HepG2 (cell line): Measurements from ENCODE around the gene TMEM129. TPM values are rescaled to one million over a fixed set of nuclear protein-coding genes. Genes with fewer than 3 reads are reported as not detected.
A peak's percentile ranks its signal among the peaks of the same experiment; 100 is the strongest.

Experiments used
- BCL6 ChIP-seq: IDR thresholded peaks from 2 replicates; pipeline ENCODE4 v1.6.1; 2016; ENCODE audit warnings: missing genetic modification reagents, missing compliant biosample characterization
- HDAC1 ChIP-seq: sonication (generic); formaldehyde crosslinking; IDR thresholded peaks from 2 replicates; pipeline ENCODE4 v1.5.1; 2020; ENCODE audit warnings: mild to moderate bottlenecking, missing genetic modification reagents
- HNRNPK ChIP-seq: fragments of 200-400 bp; formaldehyde crosslinking; IDR thresholded peaks from 2 replicates; pipeline ENCODE4 v1.6.1; 2018; ENCODE audit warnings: low read length, low read depth, moderate library complexity, mild to moderate bottlenecking; ENCODE audit not compliant: poor library complexity, severe bottlenecking
- KDM1A ChIP-seq: IDR thresholded peaks from 2 replicates; pipeline ENCODE4 v1.6.1; 2016; ENCODE audit warnings: missing compliant biosample characterization
- MYC ChIP-seq: sonication (generic); formaldehyde crosslinking; IDR thresholded peaks from 2 replicates; pipeline ENCODE4 v1.9.0; 2021; ENCODE audit warnings: missing genetic modification reagents, borderline replicate concordance
- MZF1 ChIP-seq: sonication (generic); formaldehyde crosslinking; IDR thresholded peaks from 2 replicates; pipeline ENCODE4 v1.8.1; 2023; ENCODE audit warnings: mild to moderate bottlenecking, missing genetic modification reagents, borderline replicate concordance
- NR2F6 ChIP-seq, 2 experiments: IDR thresholded peaks; 2 replicates each; pipeline ENCODE4 v1.6.1; 2016; ENCODE audit warnings: antibody characterized with exemption in 1 of 2, mild to moderate bottlenecking in 1 of 2
- SOX6 ChIP-seq, 2 experiments: fragments of 450-650 bp in 1 of 2; sonication (generic) in 1 of 2; formaldehyde crosslinking in 1 of 2; IDR thresholded peaks; 2 replicates each; pipeline versions ENCODE4 v1.4.0 to v1.6.1; 2017 to 2020; ENCODE audit warnings: antibody characterized with exemption in 1 of 2, mild to moderate bottlenecking in 1 of 2, missing genetic modification reagents in 1 of 2
- SRSF9 ChIP-seq: fragments of 200-400 bp; formaldehyde crosslinking; IDR thresholded peaks from 2 replicates; pipeline ENCODE4 v1.6.1; 2018; ENCODE audit warnings: borderline replicate concordance, mild to moderate bottlenecking, low read depth, low read length; ENCODE audit not compliant: insufficient read depth, poor library complexity, severe bottlenecking
- SUZ12 ChIP-seq: fragments of 150-350 bp; IDR thresholded peaks from 2 replicates; pipeline ENCODE4 v1.6.1; 2014; ENCODE audit warnings: low read depth, low read length
- ZBTB2 ChIP-seq: sonication (generic); formaldehyde crosslinking; IDR thresholded peaks from 2 replicates; pipeline ENCODE4 v1.8.0; 2022; ENCODE audit warnings: low read depth, missing genetic modification reagents
- ZFP90 ChIP-seq: sonication (generic); formaldehyde crosslinking; IDR thresholded peaks from 2 replicates; pipeline ENCODE4 v1.8.0; 2022; ENCODE audit warnings: missing genetic modification reagents, mild to moderate bottlenecking, inconsistent platforms, borderline replicate concordance
- ZFX ChIP-seq: sonication (generic); formaldehyde crosslinking; IDR thresholded peaks from 2 replicates; pipeline ENCODE4 v1.4.0; 2020; ENCODE audit warnings: mild to moderate bottlenecking, low read depth, missing genetic modification reagents, moderate library complexity
- ZIK1 ChIP-seq: sonication (generic); formaldehyde crosslinking; IDR thresholded peaks from 2 replicates; pipeline ENCODE4 v1.5.0; 2020; ENCODE audit warnings: mild to moderate bottlenecking, low read depth, missing genetic modification reagents, borderline replicate concordance
- ZNF143 ChIP-seq: sonication (generic); formaldehyde crosslinking; IDR thresholded peaks from 2 replicates; pipeline ENCODE4 v1.4.0; 2020; ENCODE audit warnings: missing genetic modification reagents
- ZNF251 ChIP-seq: sonication (generic); formaldehyde crosslinking; IDR thresholded peaks from 2 replicates; pipeline ENCODE4 v1.9.0; 2021; ENCODE audit warnings: mild to moderate bottlenecking, missing genetic modification reagents
- ZNF275 ChIP-seq: sonication (generic); formaldehyde crosslinking; IDR thresholded peaks from 2 replicates; pipeline ENCODE4 v1.8.0; 2022; ENCODE audit warnings: missing genetic modification reagents, mild to moderate bottlenecking, inconsistent platforms, borderline replicate concordance
- ZNF280B ChIP-seq: sonication (generic); formaldehyde crosslinking; IDR thresholded peaks from 2 replicates; pipeline ENCODE4 v1.5.0; 2020; ENCODE audit warnings: missing genetic modification reagents, mild to moderate bottlenecking, borderline replicate concordance
- ZNF569 ChIP-seq: sonication (generic); formaldehyde crosslinking; IDR thresholded peaks from 2 replicates; pipeline ENCODE4 v1.5.0; 2020; ENCODE audit warnings: mild to moderate bottlenecking, missing genetic modification reagents, moderate library complexity, borderline replicate concordance
- ZNF572 ChIP-seq: sonication (generic); formaldehyde crosslinking; IDR thresholded peaks from 2 replicates; pipeline ENCODE4 v1.5.1; 2020; ENCODE audit warnings: mild to moderate bottlenecking, missing genetic modification reagents
- ZNF660 ChIP-seq: sonication (generic); formaldehyde crosslinking; IDR thresholded peaks from 2 replicates; pipeline ENCODE4 v1.5.1; 2020; ENCODE audit warnings: mild to moderate bottlenecking, low read depth, missing genetic modification reagents, borderline replicate concordance
- ZNF878 ChIP-seq: sonication (generic); formaldehyde crosslinking; IDR thresholded peaks from 2 replicates; pipeline ENCODE4 v1.8.1; 2023; ENCODE audit warnings: mild to moderate bottlenecking, missing genetic modification reagents, moderate library complexity
- ZSCAN12 ChIP-seq: sonication (generic); formaldehyde crosslinking; IDR thresholded peaks from 2 replicates; pipeline ENCODE4 v1.9.0; 2021; ENCODE audit warnings: mild to moderate bottlenecking, missing genetic modification reagents
- polyA plus RNA-seq, 8 experiments: library from polyadenylated mRNA; depleted of rRNA in 3 of 8; stranded (reverse) in 7 of 8; unstranded in 1 of 8; fragments of >200 nt; fragmentation: Illumina TruSeq in 4 of 8; extraction: Trizol in 4 of 8; gene quantifications; 2 replicates each; pipeline versions ENCODE4 v1.2.1 to v1.2.3, GENCODE V29; 2011 to 2016; ENCODE audit warnings: low read depth in 4 of 8, missing spikeins in 1 of 8, mixed read lengths in 1 of 8; ENCODE audit not compliant: insufficient read depth in 1 of 8
- total RNA-seq, 5 experiments: library from RNA; depleted of rRNA; stranded (reverse); fragments of >200 nt; fragmentation: Illumina TruSeq; extraction: Trizol; gene quantifications; 2 replicates each; pipeline ENCODE4 v1.2.3, GENCODE V29; 2016; ENCODE audit warnings: low read depth in 1 of 5
- TF ChIP-seq, protein P1 (sequence below): IDR thresholded peaks from 2 replicates; pipeline ENCODE4 v1.6.1; 2018; ENCODE audit warnings: missing genetic modification reagents, mild to moderate bottlenecking, missing compliant biosample characterization

TMEM129 gene
- total and polyA plus RNA-seq, 2 of the 13 experiments (the other 11 are each of a cell fraction or from before 2014, with no cell fraction given), result 19.0 to 25.8 TPM

DNA sequence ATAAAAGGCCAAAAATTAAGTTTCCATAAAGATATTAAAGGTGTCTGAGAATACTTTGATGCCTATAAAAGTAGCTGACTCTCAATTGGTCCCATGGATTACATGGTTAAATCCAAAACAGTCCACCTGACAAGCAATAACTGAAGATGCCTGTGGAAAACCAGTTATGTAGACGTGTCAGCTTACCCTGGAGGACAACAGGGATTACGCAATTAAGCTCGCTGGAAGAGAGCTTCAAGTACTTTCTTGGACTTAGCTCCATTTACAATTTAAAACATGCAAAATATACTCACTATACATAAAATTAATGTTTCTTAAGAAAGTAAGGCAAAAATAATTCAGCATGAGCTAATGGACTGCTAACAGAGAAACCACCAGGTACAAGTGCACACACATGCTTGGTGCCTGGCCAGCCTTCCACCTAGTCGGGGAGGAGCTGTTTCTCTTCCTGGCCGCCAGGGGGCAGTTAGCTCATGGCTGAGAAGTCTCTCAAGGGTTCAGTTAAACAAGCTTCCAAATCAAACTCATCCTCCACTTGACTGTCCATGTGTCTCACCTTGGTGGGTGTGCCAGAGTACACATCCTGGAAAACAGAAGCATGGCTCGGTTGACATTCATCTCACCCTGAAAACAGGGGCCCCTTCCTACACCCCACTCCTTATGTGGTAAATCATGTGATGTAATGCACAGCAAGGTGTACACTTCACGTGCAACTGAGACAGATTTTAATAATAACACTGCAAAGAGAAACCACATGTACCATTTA is 27.8 kb downstream of the TMEM129 start (continued):
- no peak for TF ChIP-seq ZNF251 (CRISPR knock-in tag)
- no peak for TF ChIP-seq ZNF878 (CRISPR knock-in tag)
- 0 out of 2 replicates have a peak, but pooled peaks have one; percentile 24 for TF ChIP-seq HDAC1
- TF ChIP-seq ZNF280B (CRISPR knock-in tag), result no peak
- TF ChIP-seq, protein P1, sequence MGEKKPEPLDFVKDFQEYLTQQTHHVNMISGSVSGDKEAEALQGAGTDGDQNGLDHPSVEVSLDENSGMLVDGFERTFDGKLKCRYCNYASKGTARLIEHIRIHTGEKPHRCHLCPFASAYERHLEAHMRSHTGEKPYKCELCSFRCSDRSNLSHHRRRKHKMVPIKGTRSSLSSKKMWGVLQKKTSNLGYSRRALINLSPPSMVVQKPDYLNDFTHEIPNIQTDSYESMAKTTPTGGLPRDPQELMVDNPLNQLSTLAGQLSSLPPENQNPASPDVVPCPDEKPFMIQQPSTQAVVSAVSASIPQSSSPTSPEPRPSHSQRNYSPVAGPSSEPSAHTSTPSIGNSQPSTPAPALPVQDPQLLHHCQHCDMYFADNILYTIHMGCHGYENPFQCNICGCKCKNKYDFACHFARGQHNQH (CRISPR knock-in tag), result 0 out of 2 replicates have a peak, but pooled peaks have one; percentile 28
- TF ChIP-seq ZBTB2 (CRISPR knock-in tag), result no peak
- TF ChIP-seq MZF1 (CRISPR knock-in tag), result no peak
- no peak for TF ChIP-seq ZSCAN12 (CRISPR knock-in tag)
- no peak for TF ChIP-seq ZNF569 (CRISPR knock-in tag)
- no peak; the same call in 1 of the 2 replicates for TF ChIP-seq ZFX (CRISPR knock-in tag)
- TF ChIP-seq ZNF143 (CRISPR knock-in tag), result no peak
- TF ChIP-seq ZNF275, result no peak
- TF ChIP-seq MYC, result no peak
- TF ChIP-seq KDM1A (CRISPR knock-in tag), result no peak
- no peak for TF ChIP-seq ZFP90 (CRISPR knock-in tag)
- no peak for TF ChIP-seq SOX6 (IDR thresholded peaks at IDR 0.05)
- peak; percentile 39; the same call in 1 of the 2 replicates for TF ChIP-seq SOX6 (CRISPR knock-in tag; IDR thresholded peaks at IDR 0.05)
- no peak for TF ChIP-seq BCL6 (CRISPR knock-in tag)
- TF ChIP-seq ZIK1 (CRISPR knock-in tag), result no peak
- TF ChIP-seq SRSF9, result no peak
- no peak for TF ChIP-seq SUZ12
- no peak for TF ChIP-seq ZNF572 (CRISPR knock-in tag)
- TF ChIP-seq HNRNPK, result no peak
- no peak for TF ChIP-seq ZNF660 (CRISPR knock-in tag)
- no peak for TF ChIP-seq NR2F6 (IDR thresholded peaks at IDR 0.05)
- TF ChIP-seq NR2F6 (CRISPR knock-in tag; IDR thresholded peaks at IDR 0.05), result no peak
